IPS-18a (cell line): ENCODE measurements around the gene HOXA11.

Experiments
- H3K27ac ChIP-seq: one replicate; pipeline ENCODE4 v1.5.1; 2013; ENCODE audit warnings: low read length
- H3K27me3 ChIP-seq: one replicate; pipeline ENCODE4 v1.6.1; 2013; ENCODE audit warnings: mild to moderate bottlenecking, low read length; ENCODE audit not compliant: control insufficient read depth, insufficient read depth
- H3K36me3 ChIP-seq: one replicate; pipeline ENCODE4 v1.6.1; 2013; ENCODE audit warnings: low read depth, low read length; ENCODE audit not compliant: control insufficient read depth
- H3K4me1 ChIP-seq: one replicate; pipeline ENCODE4 v1.6.1; 2013; ENCODE audit warnings: low read depth, low read length; ENCODE audit not compliant: control insufficient read depth
- H3K4me3 ChIP-seq: one replicate; pipeline ENCODE4 v1.5.1; 2013; ENCODE audit warnings: low read length
- H3K9ac ChIP-seq: one replicate; pipeline ENCODE4 v1.6.1; 2013; ENCODE audit warnings: mild to moderate bottlenecking, low read length, moderate library complexity
- H3K9me3 ChIP-seq: one replicate; pipeline ENCODE4 v1.6.1; 2013; ENCODE audit warnings: low read depth, low read length; ENCODE audit not compliant: control insufficient read depth

The HOXA11 gene

GRCh38 chr7:27203964-27204594, 19.0 kb upstream of the HOXA11 start:
- Histone ChIP-seq H3K4me1 (no peaks in the 10 kb centered on the region), H3K27me3 (peaks cover 98% of the 10 kb centered on the region), H3K9me3 (no peaks in the 10 kb centered on the region), H3K9ac (no peak overlapping the region), H3K36me3 (no peaks in the 10 kb centered on the region), H3K27ac (no peak overlapping the region), H3K4me3 (no peak overlapping the region)

GRCh38 chr7:27203365-27203953, 18.4 kb upstream of the HOXA11 start:
- H3K27me3 ChIP-seq: peaks cover 98% of the 10 kb centered on the region
- H3K36me3 ChIP-seq: no peaks in the 10 kb centered on the region
- H3K9ac ChIP-seq: no peak overlapping the region
- no peaks in the 10 kb centered on the region for H3K4me1 ChIP-seq
- no peak overlapping the region for H3K27ac ChIP-seq
- H3K9me3 ChIP-seq: no peaks in the 10 kb centered on the region
- no peak overlapping the region for H3K4me3 ChIP-seq

- H3K4me1 ChIP-seq: no peaks in the 10 kb centered on the region
- H3K27ac ChIP-seq: no peak overlapping the region
- peaks cover 98% of the 10 kb centered on the region for H3K27me3 ChIP-seq
- no peaks in the 10 kb centered on the region for H3K36me3 ChIP-seq
- H3K4me3 ChIP-seq: no peak overlapping the region
- H3K9me3 ChIP-seq: peaks cover 3% of the 10 kb centered on the region
- H3K9ac ChIP-seq: no peak overlapping the region
These were observed 17.8 kb upstream of the HOXA11 start for GRCh38 chr7:27202862-27203134.

GRCh38 chr7:27202018-27202861, 17.2 kb upstream of the HOXA11 start:
- no peak overlapping the region for H3K9ac ChIP-seq
- no peak overlapping the region for H3K4me3 ChIP-seq
- no peaks in the 10 kb centered on the region for H3K36me3 ChIP-seq
- H3K4me1 ChIP-seq: no peaks in the 10 kb centered on the region
- peaks cover 98% of the 10 kb centered on the region for H3K27me3 ChIP-seq
- peaks cover 5% of the 10 kb centered on the region for H3K9me3 ChIP-seq
- H3K27ac ChIP-seq: no peak overlapping the region

GRCh38 chr7:27201580-27202017, 16.6 kb upstream of the HOXA11 start:
- Histone ChIP-seq H3K4me1 (no peaks in the 10 kb centered on the region), H3K9ac (no peak overlapping the region), H3K27ac (no peak overlapping the region), H3K9me3 (peaks cover 5% of the 10 kb centered on the region), H3K27me3 (peaks cover 98% of the 10 kb centered on the region), H3K4me3 (no peak overlapping the region), H3K36me3 (no peaks in the 10 kb centered on the region)

- no peak overlapping the region for H3K4me3 ChIP-seq
- no peaks in the 10 kb centered on the region for H3K36me3 ChIP-seq
- H3K4me1 ChIP-seq: no peaks in the 10 kb centered on the region
- peaks cover 98% of the 10 kb centered on the region for H3K27me3 ChIP-seq
- peaks cover 5% of the 10 kb centered on the region for H3K9me3 ChIP-seq
- H3K9ac ChIP-seq: no peak overlapping the region
- no peak overlapping the region for H3K27ac ChIP-seq
These were observed 15.9 kb upstream of the HOXA11 start for GRCh38 chr7:27200761-27201579.

GRCh38 chr7:27199849-27200760, 15.1 kb upstream of the HOXA11 start, which contains the start of gene HOXA13:
Gene HOXA13, minus strand, starts transcription at chr7:27200091. Its CDS starts 14 bp downstream, at chr7:27200077.
- Histone ChIP-seq H3K4me3 (no peak within 1 kb of the TSS), H3K27me3 (peaks cover 98% of the 10 kb centered on the region)

GRCh38 chr7:27198871-27199801, 14.1 kb upstream of the HOXA11 start:
- H3K9me3 ChIP-seq: peaks cover 5% of the 10 kb centered on the region
- no peaks in the 10 kb centered on the region for H3K4me1 ChIP-seq
- H3K27ac ChIP-seq: no peak overlapping the region
- H3K36me3 ChIP-seq: no peaks in the 10 kb centered on the region
- no peak overlapping the region for H3K4me3 ChIP-seq
- H3K27me3 ChIP-seq: peaks cover 98% of the 10 kb centered on the region
- H3K9ac ChIP-seq: no peak overlapping the region

More at GRCh38 chr7:27199849-27200760, 15.1 kb upstream of the HOXA11 start, which contains the start of gene HOXA13:
- Histone ChIP-seq H3K9me3 (peaks cover 5% of the 10 kb centered on the region), H3K9ac (no peak within 1 kb of the TSS), H3K27ac (no peak within 1 kb of the TSS), H3K36me3 (no peaks in the 10 kb centered on the region), H3K4me1 (no peaks in the 10 kb centered on the region)

- H3K4me1 ChIP-seq: no peaks in the 10 kb centered on the region
- H3K4me3 ChIP-seq: no peak overlapping the region
- H3K9me3 ChIP-seq: peaks cover 6% of the 10 kb centered on the region
- no peak overlapping the region for H3K9ac ChIP-seq
- no peak overlapping the region for H3K27ac ChIP-seq
- no peaks in the 10 kb centered on the region for H3K36me3 ChIP-seq
- H3K27me3 ChIP-seq: peaks cover 98% of the 10 kb centered on the region
These were observed 13.3 kb upstream of the HOXA11 start for GRCh38 chr7:27198138-27198841.
